ENCODE data around the gene IFTAP.

Gene IFTAP

GRCh38 chr11:36703055-36703404 is 108.7 kb downstream of the IFTAP start:
- DNase-seq (ENCODE audit: low read depth in 1 of 2, low spot score in 1 of 2), result no peak
